ENCODE measurements around the gene CADPS.

GRCh38 chr3:62812631-62813030, 62.6 kb downstream of the CADPS start:
- TF ChIP-seq CTCF (IDR thresholded peaks at IDR 0.05; ENCODE audit: insufficient read depth, low read length) (no peak), POLR2AphosphoS5 (IDR thresholded peaks at IDR 0.05; ENCODE audit: low read depth) (no peak), SPI1 (IDR thresholded peaks at IDR 0.05; ENCODE audit: borderline replicate concordance, low read depth) (no peak), GABPA (IDR thresholded peaks at IDR 0.05; ENCODE audit: low read depth) (no peak)
